Measurements from ENCODE around the gene SNX1.

GRCh38 chr15:64137226-64137833 is 41.5 kb downstream of the SNX1 start:
- no peak for TF ChIP-seq EZH2 (IDR thresholded peaks at IDR 0.05; ENCODE audit: insufficient read depth, poor library complexity, severe bottlenecking)
- no peak for TF ChIP-seq EZH2phosphoT487 (IDR thresholded peaks at IDR 0.05; ENCODE audit: insufficient read depth, low read depth)
